GM12891 (cell line): Measurements from ENCODE around the gene IQCE.

Experiments
- POLR2AphosphoS5 ChIP-seq: IDR thresholded peaks from 2 replicates; pipeline ENCODE4 v1.6.1; 2011; ENCODE audit warnings: low read depth, low read length, control low read depth
- POU2F2 ChIP-seq: IDR thresholded peaks from 2 replicates; pipeline ENCODE4 v1.6.1; 2011; ENCODE audit warnings: low read depth, mild to moderate bottlenecking, control low read depth, low read length, moderate library complexity

GRCh38 chr7:2564970-2565540 lies 6.3 kb downstream of the IQCE start:
- TF ChIP-seq POU2F2 (no peak), POLR2AphosphoS5 (no peak)
